ENCODE measurements around the gene PHF3. TPM values are rescaled to one million over a fixed set of nuclear protein-coding genes. Genes with fewer than 3 reads are reported as not detected.

Gene PHF3
- total RNA-seq, 5 donors from 2014 or later (not counting 1 experiment from before 2014, with no cell fraction given) = 78.5 to 110 (median 93.3) TPM

DNA sequence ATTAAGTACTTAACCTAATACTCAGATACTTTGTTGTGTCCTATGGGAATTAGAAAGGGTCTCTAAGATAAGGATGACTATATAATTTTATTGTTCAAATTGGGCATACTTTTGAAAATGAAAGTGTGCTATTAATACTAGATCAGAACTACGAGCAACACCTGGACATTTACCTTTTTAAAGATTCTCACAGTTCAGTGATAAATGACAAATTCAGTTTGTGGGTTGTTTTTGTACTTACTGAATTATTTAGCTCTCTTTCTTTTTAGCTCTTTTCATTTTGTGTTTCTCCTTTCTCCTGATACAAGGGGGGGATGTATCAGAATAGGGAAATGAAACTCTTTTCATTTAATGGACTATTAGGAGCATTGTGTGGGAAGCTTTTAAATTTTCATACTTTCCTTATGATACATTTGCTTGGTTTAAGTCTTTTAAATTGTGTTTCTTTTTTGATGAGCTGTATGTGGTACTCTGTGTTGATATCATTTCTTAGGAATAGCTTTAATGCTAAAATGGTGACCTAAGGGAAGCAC lies 47.5 kb downstream of the PHF3 start:
- Histone ChIP-seq H3K36me3 (ENCODE audit: control insufficient read depth in 2 of 2, extremely low read depth in 1 of 2, insufficient read depth in 1 of 2, low read length in 1 of 2) (peaks cover 2 to 19% of the 10 kb centered on the region in 2 donors), H3K9me3 (no peaks in the 10 kb centered on the region), H3K4me1 (ENCODE audit: control insufficient read depth in 1 of 2, extremely low read depth in 1 of 2, insufficient read depth in 2 of 2, low read length in 2 of 2) (no peaks in the 10 kb centered on the region), H3K27me3 (replicated peaks in 1 of 2; ENCODE audit: control insufficient read depth in 2 of 2, extremely low read depth in 1 of 2, insufficient read depth in 2 of 2, low read length in 1 of 2) (no peaks in the 10 kb centered on the region), H3K27ac (ENCODE audit: low read length) (no peak overlapping the region), H3K4me3 (ENCODE audit: control insufficient read depth in 1 of 2, extremely low read depth in 1 of 2, low read length in 1 of 2) (no peak overlapping the region)
- Mint-ChIP-seq H3K4me3 (no peak overlapping the region), H3K27me3 (no peaks in the 10 kb centered on the region), H3K36me3 (peaks cover 59% of the 10 kb centered on the region), H3K4me1 (peaks cover 55 to 63% (median 63%) of the 10 kb centered on the region in 3 donors), H3K9me3 (peaks cover 0 to 3% (median 0%) of the 10 kb centered on the region in 3 donors), H3K27ac (peak overlapping the region in 1 of 2 donors; percentile 49)
- ATAC-seq (replicated peaks in 1 of 4) (no peak), DNase-seq (no peak)
- ChIA-PET CTCF (interaction anchor here in 1 of 2 donors (0.9 to 2.4 kb wide), 4 partner anchors 8 to 84 kb away, joined by 3 to 11 read pairs (median 4); no protein-coding TSS in a partner anchor), POLR2A (interaction anchor here (0.6 to 1.1 kb wide), 5 partner anchors 9 to 48 kb away, joined by 3 to 5 read pairs (median 3); no protein-coding TSS in a partner anchor)
- WGBS (ENCODE audit: insufficient coverage) = no CpG with 5 or more reads among the region's 1 CpG

DNA sequence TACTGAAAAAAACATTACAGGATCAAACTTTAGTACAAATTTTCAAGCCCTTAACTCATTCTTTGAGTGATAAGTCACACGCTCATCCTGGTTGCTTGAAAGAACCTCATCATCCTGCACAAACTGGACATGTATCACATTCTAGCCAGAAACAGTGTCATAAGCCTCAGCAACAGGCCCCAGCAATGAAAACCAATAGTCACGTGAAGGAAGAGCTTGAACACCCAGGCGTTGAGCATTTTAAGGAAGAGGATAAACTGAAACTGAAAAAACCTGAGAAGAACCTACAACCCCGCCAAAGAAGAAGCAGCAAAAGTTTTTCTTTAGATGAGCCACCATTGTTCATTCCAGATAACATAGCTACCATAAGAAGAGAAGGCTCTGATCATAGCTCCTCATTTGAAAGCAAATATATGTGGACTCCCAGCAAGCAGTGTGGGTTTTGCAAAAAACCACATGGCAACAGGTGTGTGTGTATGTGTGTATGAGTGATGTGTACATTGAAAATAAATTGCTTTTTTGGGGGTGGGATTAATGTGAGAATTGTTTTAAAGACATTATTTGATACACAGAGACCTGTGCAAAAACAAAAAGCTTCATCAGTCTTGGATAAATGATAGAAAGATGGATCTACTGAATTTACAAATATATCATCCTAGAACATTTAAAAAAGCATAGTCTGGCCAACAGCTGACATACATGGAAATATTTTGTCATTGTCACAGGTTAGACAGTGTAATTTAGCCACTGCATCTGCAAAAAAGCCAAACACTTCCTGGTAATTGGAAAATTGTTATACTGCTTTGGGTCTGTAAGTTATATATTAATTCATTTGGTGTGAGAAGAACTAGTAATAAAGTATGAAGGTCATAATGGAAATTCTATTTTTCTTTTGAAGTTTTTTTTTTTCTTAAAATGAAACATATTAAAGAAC lies 50.1 kb downstream of the PHF3 start:
- no peak overlapping the region for H3K27ac ChIP-seq (ENCODE audit: low read length)
- Mint-ChIP-seq H3K27ac (peak overlapping the region in 1 of 2 donors; percentile 4), H3K9me3 (peaks cover 0 to 3% (median 0%) of the 10 kb centered on the region in 3 donors), H3K4me3 (no peak overlapping the region), H3K27me3 (no peaks in the 10 kb centered on the region), H3K4me1 (peaks cover 40 to 54% (median 48%) of the 10 kb centered on the region in 3 donors), H3K36me3 (peaks cover 53% of the 10 kb centered on the region)
- H3K4me3 ChIP-seq (ENCODE audit: control insufficient read depth in 1 of 2, extremely low read depth in 1 of 2, low read length in 1 of 2) = no peak overlapping the region
- no peaks in the 10 kb centered on the region for H3K27me3 ChIP-seq (replicated peaks in 1 of 2; ENCODE audit: control insufficient read depth in 2 of 2, extremely low read depth in 1 of 2, insufficient read depth in 2 of 2, low read length in 1 of 2)
- peaks cover 2 to 19% of the 10 kb centered on the region in 2 donors for H3K36me3 ChIP-seq (ENCODE audit: control insufficient read depth in 2 of 2, extremely low read depth in 1 of 2, insufficient read depth in 1 of 2, low read length in 1 of 2)
- no peak for ATAC-seq (replicated peaks in 1 of 4)
- 87% methylated on average over 3 of the region's 4 CpGs for WGBS (ENCODE audit: insufficient coverage)
- H3K4me1 ChIP-seq (ENCODE audit: control insufficient read depth in 1 of 2, extremely low read depth in 1 of 2, insufficient read depth in 2 of 2, low read length in 2 of 2) = peaks cover 0 to 2% of the 10 kb centered on the region in 2 experiments
- no peaks in the 10 kb centered on the region for H3K9me3 ChIP-seq
- ChIA-PET POLR2A (interaction anchor here in 1 of 2 donors (1.2 kb wide), 1 partner anchor 8 kb away, joined by 3 read pairs; no protein-coding TSS in a partner anchor), CTCF (interaction anchor here (0.7 to 0.9 kb wide), 2 partner anchors 56 to 87 kb away, joined by 3 to 5 read pairs; no protein-coding TSS in a partner anchor)
- no peak for DNase-seq

- Mint-ChIP-seq H3K27me3 (no peaks in the 10 kb centered on the region), H3K27ac (no peak overlapping the region), H3K36me3 (peaks cover 37% of the 10 kb centered on the region), H3K9me3 (peaks cover 0 to 3% (median 0%) of the 10 kb centered on the region in 3 donors), H3K4me1 (peaks cover 30 to 33% (median 32%) of the 10 kb centered on the region in 3 donors), H3K4me3 (no peak overlapping the region)
- Histone ChIP-seq H3K27me3 (replicated peaks in 1 of 2; ENCODE audit: control insufficient read depth in 2 of 2, extremely low read depth in 1 of 2, insufficient read depth in 2 of 2, low read length in 1 of 2) (no peaks in the 10 kb centered on the region), H3K9me3 (no peaks in the 10 kb centered on the region), H3K36me3 (ENCODE audit: control insufficient read depth in 2 of 2, extremely low read depth in 1 of 2, insufficient read depth in 1 of 2, low read length in 1 of 2) (peaks cover 0 to 13% of the 10 kb centered on the region in 2 donors), H3K27ac (ENCODE audit: low read length) (no peak overlapping the region), H3K4me1 (ENCODE audit: control insufficient read depth in 1 of 2, extremely low read depth in 1 of 2, insufficient read depth in 2 of 2, low read length in 2 of 2) (peaks cover 0 to 2% of the 10 kb centered on the region in 2 experiments), H3K4me3 (ENCODE audit: control insufficient read depth in 1 of 2, extremely low read depth in 1 of 2, low read length in 1 of 2) (no peak overlapping the region)
- ChIA-PET CTCF (interaction anchor here (0.7 to 0.8 kb wide), 2 partner anchors 9 to 75 kb away, joined by 3 read pairs; no protein-coding TSS in a partner anchor), POLR2A (no interaction called here)
- DNase-seq = no peak
- ATAC-seq (replicated peaks in 1 of 4) = no peak
- no CpG with 5 or more reads among the region's 2 CpGs for whole genome bisulfite sequencing (ENCODE audit: insufficient coverage)
Measured at GRCh38 chr6:63689421-63689820, 53.8 kb downstream of the PHF3 start.

GRCh38 chr6:63690221-63690620 lies 54.6 kb downstream of the PHF3 start:
- Mint-ChIP-seq H3K27ac (no peak overlapping the region), H3K4me1 (peaks cover 26 to 33% (median 27%) of the 10 kb centered on the region in 3 donors), H3K9me3 (peaks cover 0 to 3% (median 0%) of the 10 kb centered on the region in 3 donors), H3K27me3 (no peaks in the 10 kb centered on the region), H3K4me3 (no peak overlapping the region), H3K36me3 (peaks cover 35% of the 10 kb centered on the region)
- H3K27me3 ChIP-seq (replicated peaks in 1 of 2; ENCODE audit: control insufficient read depth in 2 of 2, extremely low read depth in 1 of 2, insufficient read depth in 2 of 2, low read length in 1 of 2) = no peaks in the 10 kb centered on the region
- H3K27ac ChIP-seq (ENCODE audit: low read length) = no peak overlapping the region
- peaks cover 0 to 2% of the 10 kb centered on the region in 2 experiments for H3K4me1 ChIP-seq (ENCODE audit: control insufficient read depth in 1 of 2, extremely low read depth in 1 of 2, insufficient read depth in 2 of 2, low read length in 2 of 2)
- no peak overlapping the region for H3K4me3 ChIP-seq (ENCODE audit: control insufficient read depth in 1 of 2, extremely low read depth in 1 of 2, low read length in 1 of 2)
- CTCF ChIA-PET = interaction anchor here (0.8 to 2.7 kb wide), 2 partner anchors 74 to 92 kb away, joined by 3 to 8 read pairs; no protein-coding TSS in a partner anchor
- POLR2A ChIA-PET = interaction anchor here in 1 of 2 donors (0.5 kb wide), 1 partner anchor 42 kb away, joined by 3 read pairs; no protein-coding TSS in a partner anchor
- no peaks in the 10 kb centered on the region for H3K9me3 ChIP-seq
- DNase-seq (no peak), ATAC-seq (replicated peaks in 1 of 4) (no peak)
- H3K36me3 ChIP-seq (ENCODE audit: control insufficient read depth in 2 of 2, extremely low read depth in 1 of 2, insufficient read depth in 1 of 2, low read length in 1 of 2) = peaks cover 0 to 5% of the 10 kb centered on the region in 2 donors

DNA sequence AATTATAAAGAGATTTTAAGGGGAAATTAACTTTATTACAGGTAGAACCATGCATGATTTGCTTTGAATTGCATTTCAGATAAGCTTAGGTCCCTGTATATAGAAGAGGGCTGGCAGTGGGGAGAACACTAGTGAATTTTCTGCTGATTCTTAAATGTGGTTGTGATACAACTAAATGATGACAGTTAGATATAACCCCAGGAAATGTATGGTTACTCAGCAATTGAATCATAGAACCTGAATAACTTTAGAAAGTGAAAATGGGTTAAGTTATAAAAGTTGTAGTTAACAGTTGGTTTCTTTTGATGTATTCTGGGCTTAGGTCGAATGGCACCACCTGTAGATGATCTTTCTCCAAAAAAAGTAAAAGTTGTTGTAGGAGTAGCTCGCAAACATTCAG lies 70.1 kb downstream of the PHF3 start:
- no CpG with 5 or more reads among the region's 2 CpGs for WGBS (ENCODE audit: insufficient coverage)
- Mint-ChIP-seq H3K27me3 (no peaks in the 10 kb centered on the region), H3K9me3 (no peaks in the 10 kb centered on the region), H3K27ac (peak overlapping the region in 1 of 2 donors; percentile 39), H3K36me3 (peaks cover 62% of the 10 kb centered on the region), H3K4me1 (peaks cover 9 to 18% (median 12%) of the 10 kb centered on the region in 3 donors), H3K4me3 (no peak overlapping the region)
- ChIA-PET CTCF (no interaction called here), POLR2A (no interaction called here)
- Histone ChIP-seq H3K27ac (ENCODE audit: low read length) (no peak overlapping the region), H3K4me1 (ENCODE audit: control insufficient read depth in 1 of 2, extremely low read depth in 1 of 2, insufficient read depth in 2 of 2, low read length in 2 of 2) (no peaks in the 10 kb centered on the region), H3K27me3 (replicated peaks in 1 of 2; ENCODE audit: control insufficient read depth in 2 of 2, extremely low read depth in 1 of 2, insufficient read depth in 2 of 2, low read length in 1 of 2) (no peaks in the 10 kb centered on the region), H3K36me3 (ENCODE audit: control insufficient read depth in 2 of 2, extremely low read depth in 1 of 2, insufficient read depth in 1 of 2, low read length in 1 of 2) (peaks cover 4 to 80% of the 10 kb centered on the region in 2 donors), H3K4me3 (ENCODE audit: control insufficient read depth in 1 of 2, extremely low read depth in 1 of 2, low read length in 1 of 2) (no peak overlapping the region), H3K9me3 (no peaks in the 10 kb centered on the region)
- ATAC-seq (replicated peaks in 1 of 4) (no peak), DNase-seq (no peak)

GRCh38 chr6:63706630-63707029 lies 71.0 kb downstream of the PHF3 start:
- no peaks in the 10 kb centered on the region for H3K9me3 Mint-ChIP-seq
- Histone ChIP-seq H3K9me3 (no peaks in the 10 kb centered on the region), H3K36me3 (ENCODE audit: control insufficient read depth in 2 of 2, extremely low read depth in 1 of 2, insufficient read depth in 1 of 2, low read length in 1 of 2) (peaks cover 3 to 85% of the 10 kb centered on the region in 2 donors), H3K27me3 (replicated peaks in 1 of 2; ENCODE audit: control insufficient read depth in 2 of 2, extremely low read depth in 1 of 2, insufficient read depth in 2 of 2, low read length in 1 of 2) (no peaks in the 10 kb centered on the region), H3K4me3 (ENCODE audit: control insufficient read depth in 1 of 2, extremely low read depth in 1 of 2, low read length in 1 of 2) (no peak overlapping the region), H3K27ac (ENCODE audit: low read length) (no peak overlapping the region), H3K4me1 (ENCODE audit: control insufficient read depth in 1 of 2, extremely low read depth in 1 of 2, insufficient read depth in 2 of 2, low read length in 2 of 2) (no peaks in the 10 kb centered on the region)
- ChIA-PET POLR2A (no interaction called here), CTCF (no interaction called here)
- ATAC-seq (replicated peaks in 1 of 4) (no peak), DNase-seq (no peak)
- no CpG with 5 or more reads among the region's 2 CpGs for WGBS (ENCODE audit: insufficient coverage)
- H3K4me1 Mint-ChIP-seq = peaks cover 9 to 17% (median 12%) of the 10 kb centered on the region in 3 donors
- peaks cover 64% of the 10 kb centered on the region for H3K36me3 Mint-ChIP-seq
- no peaks in the 10 kb centered on the region for H3K27me3 Mint-ChIP-seq
- H3K4me3 Mint-ChIP-seq = no peak overlapping the region
- peak overlapping the region in 1 of 2 donors; percentile 28 for H3K27ac Mint-ChIP-seq

All from T-cell (primary cell).